SK-N-MC (cell line): ENCODE data around the gene LIN52.

Experiments used
- EZH2 ChIP-seq: fragments of 200-600 bp; sonication (generic); IDR thresholded peaks from one replicate; pipeline ENCODE4 v1.6.1; 2017; ENCODE audit warnings: antibody characterized with exemption
- FOXP2 ChIP-seq: optimal IDR thresholded peaks from 2 replicates; pipeline ENCODE3; 2011; ENCODE audit warnings: mild to moderate bottlenecking, moderate library complexity; ENCODE audit not compliant: insufficient read depth; ENCODE audit errors: extremely low read length, control extremely low read depth
- POLR2AphosphoS5 ChIP-seq: IDR thresholded peaks from 2 replicates; pipeline ENCODE4 v1.6.1; 2012; ENCODE audit warnings: mild to moderate bottlenecking, low read depth, low read length, borderline replicate concordance

- TF ChIP-seq EZH2: no peak
- no peak for TF ChIP-seq POLR2AphosphoS5
- no peak for TF ChIP-seq FOXP2
These were observed 91.6 kb downstream of the LIN52 start for GRCh38 chr14:74176400-74176793.
